Gastroesophageal sphincter (tissue), 4 donors: ENCODE measurements around the gene GDF3. TPM values are rescaled to one million over a fixed set of nuclear protein-coding genes. Genes with fewer than 3 reads are reported as not detected.
"Not testable (repeated sequence)": the region's sequence is repeated elsewhere in the genome, so short reads cannot be mapped to it uniquely, and the experiment has no call there.

Experiments used
- ATAC-seq: fragments of 150-250 bp; one replicate; pipeline ENCODE4 v1.9.1; 2016; ENCODE audit warnings: mild to moderate bottlenecking, moderate library complexity
- H3K27ac ChIP-seq, 4 donors: fragments of 200-600 bp; sonication (generic) in 3 of 4; 1 replicate in 3 of 4; 2 replicates in 1 of 4; pipeline ENCODE4 v1.5.1; 2016 to 2019
- H3K27me3 ChIP-seq: fragments of 200-600 bp; sonication (generic); one replicate; pipeline ENCODE4 v1.5.1; 2019
- H3K36me3 ChIP-seq, 2 donors: fragments of 200-600 bp; sonication (generic); one replicate each; pipeline ENCODE4 v1.5.1; 2019; ENCODE audit warnings: control low read depth in 1 of 2
- H3K4me1 ChIP-seq, 3 donors: fragments of 200-600 bp; sonication (generic); 1 replicate in 2 of 3; 2 replicates in 1 of 3; pipeline ENCODE4 v1.5.1; 2016 to 2019; ENCODE audit warnings: control low read depth in 2 of 3
- H3K4me3 ChIP-seq, 2 donors: fragments of 200-600 bp; sonication (generic); one replicate each; pipeline ENCODE4 v1.5.1; 2019; ENCODE audit warnings: mild to moderate bottlenecking in 1 of 2, moderate library complexity in 1 of 2
- H3K9me3 ChIP-seq, 3 donors: fragments of 200-600 bp; sonication (generic); one replicate each; pipeline ENCODE4 v1.5.1; 2017 to 2019; ENCODE audit warnings: control low read depth in 2 of 3
- CTCF ChIP-seq, 4 experiments: fragments of 200-600 bp in 2 of 4; fragments of 450-650 bp in 2 of 4; sonication (generic) in 1 of 4; IDR thresholded peaks; one replicate each; pipeline ENCODE4 v1.5.1; 2017 to 2019; ENCODE audit warnings: antibody characterized with exemption in 4 of 4, mild to moderate bottlenecking in 2 of 4, moderate library complexity in 2 of 4
- EP300 ChIP-seq: sonication (generic); formaldehyde crosslinking; IDR thresholded peaks from one replicate; pipeline ENCODE4 v1.6.1; 2017; ENCODE audit warnings: antibody characterized with exemption, mild to moderate bottlenecking
- POLR2A ChIP-seq, 2 donors: fragments of 450-650 bp; IDR thresholded peaks; one replicate each; pipeline ENCODE4 v1.6.1; 2017; ENCODE audit warnings: antibody characterized with exemption in 2 of 2, mild to moderate bottlenecking in 2 of 2, moderate library complexity in 1 of 2
- POLR2AphosphoS5 ChIP-seq: sonication (generic); formaldehyde crosslinking; IDR thresholded peaks from one replicate; pipeline ENCODE4 v1.6.1; 2017; ENCODE audit warnings: antibody characterized with exemption
- WGBS, 2 donors: methylation state at CpG; one replicate each; pipeline ENCODE4 v1.1.5; 2018; ENCODE audit warnings: low coverage in 1 of 2; 5-methylcytosine and 5-hydroxymethylcytosine counted together
- total RNA-seq, 4 donors: library from RNA; depleted of rRNA; stranded (reverse); fragments of >200 nt; gene quantifications; one replicate each; pipeline ENCODE4 v1.1.0, GENCODE V29; 2016

Gene GDF3
- total RNA-seq, 4 donors from 2014 or later, result not detected

GRCh38 chr12:7681535-7681934, 14.0 kb downstream of the GDF3 start:
- no peak for TF ChIP-seq POLR2AphosphoS5
- TF ChIP-seq EP300, result no peak
- TF ChIP-seq CTCF (IDR thresholded peaks at IDR 0.05), result no peak
- TF ChIP-seq POLR2A (IDR thresholded peaks at IDR 0.05), result no peak
- 39 to 63% methylated on average over 2 of the region's 2 CpGs for WGBS, 2 donors

GRCh38 chr12:7679251-7680045, 16.1 kb downstream of the GDF3 start:
- ATAC-seq, result no peak
- H3K4me3 ChIP-seq, result no peak overlapping the region
- TF ChIP-seq POLR2AphosphoS5 (no peak), CTCF (IDR thresholded peaks at IDR 0.05) (no peak), POLR2A (IDR thresholded peaks at IDR 0.05) (no peak), EP300 (no peak)
- no peaks in the 10 kb centered on the region for H3K36me3 ChIP-seq
- H3K4me1 ChIP-seq, result no peaks in the 10 kb centered on the region
- H3K9me3 ChIP-seq, result no peaks in the 10 kb centered on the region
- no peaks in the 10 kb centered on the region for H3K27me3 ChIP-seq
- no peak overlapping the region for H3K27ac ChIP-seq
- WGBS, 2 donors, result 52 to 56% methylated on average over 6 to 9 of the region's 9 CpGs

More at GRCh38 chr12:7681535-7681934, 14.0 kb downstream of the GDF3 start:
- H3K4me3 ChIP-seq, result no peak overlapping the region
- no peaks in the 10 kb centered on the region for H3K4me1 ChIP-seq
- no peaks in the 10 kb centered on the region for H3K9me3 ChIP-seq
- ATAC-seq, result no peak
- H3K36me3 ChIP-seq, result no peaks in the 10 kb centered on the region
- no peaks in the 10 kb centered on the region for H3K27me3 ChIP-seq
- no peak overlapping the region for H3K27ac ChIP-seq

- TF ChIP-seq EP300, result no peak
- H3K4me3 ChIP-seq, result no peak overlapping the region
- 76 to 80% methylated on average over 6 to 7 of the region's 8 CpGs for WGBS, 2 donors
- ATAC-seq, result no peak
- no peaks in the 10 kb centered on the region for H3K36me3 ChIP-seq
- no peaks in the 10 kb centered on the region for H3K27me3 ChIP-seq
- H3K4me1 ChIP-seq, result no peaks in the 10 kb centered on the region
- H3K27ac ChIP-seq, result no peak overlapping the region
- no peaks in the 10 kb centered on the region for H3K9me3 ChIP-seq
Measured at GRCh38 chr12:7678744-7679143, 16.8 kb downstream of the GDF3 start.

- H3K9me3 ChIP-seq, ATAC-seq, H3K36me3 ChIP-seq, H3K27ac ChIP-seq, H3K27me3 ChIP-seq, H3K4me1 ChIP-seq, H3K4me3 ChIP-seq: not testable (repeated sequence)
- WGBS, 2 donors, result 46 to 66% methylated on average over 5 to 9 of the region's 9 CpGs
- TF ChIP-seq CTCF (IDR thresholded peaks at IDR 0.05), result peak in 1 of 4 experiments; percentile 29
Measured at GRCh38 chr12:7677432-7677888, 18.1 kb downstream of the GDF3 start.

GRCh38 chr12:7675455-7675854, 20.1 kb downstream of the GDF3 start:
- H3K27me3 ChIP-seq, H3K4me3 ChIP-seq, H3K27ac ChIP-seq, H3K9me3 ChIP-seq, H3K4me1 ChIP-seq, ATAC-seq, H3K36me3 ChIP-seq: not testable (repeated sequence)
- WGBS, 2 donors, result 67 to 74% methylated on average over 4 to 6 of the region's 6 CpGs

GRCh38 chr12:7668171-7668570, 27.4 kb downstream of the GDF3 start:
- Histone ChIP-seq H3K4me3 (no peak overlapping the region), H3K4me1 (no peaks in the 10 kb centered on the region), H3K27ac (no peak overlapping the region), H3K9me3 (no peaks in the 10 kb centered on the region), H3K27me3 (no peaks in the 10 kb centered on the region), H3K36me3 (no peaks in the 10 kb centered on the region)
- 64 to 73% methylated on average over 5 of the region's 5 CpGs for WGBS, 2 donors
- TF ChIP-seq POLR2A (IDR thresholded peaks at IDR 0.05) (no peak), POLR2AphosphoS5 (no peak), EP300 (no peak), CTCF (IDR thresholded peaks at IDR 0.05) (no peak)
- no peak for ATAC-seq
